Dermis microvascular lymphatic vessel endothelial cell (primary cell): ENCODE measurements around the gene FGD3. TPM values are rescaled to one million over a fixed set of nuclear protein-coding genes. Genes with fewer than 3 reads are reported as not detected.
A peak's percentile ranks its signal among the peaks of the same experiment; 100 is the strongest.

Experiments
- DNase-seq, 2 donors: peaks; one replicate each; pipeline versions ENCODE4 v3.0.0 to v3.0.0-alpha.2; 2010; ENCODE audit warnings: low read depth in 2 of 2
- total RNA-seq: library from RNA; depleted of rRNA; stranded (reverse); fragments of >200 nt; gene quantifications from 2 replicates; pipeline ENCODE4 v1.2.1, GENCODE V29; 2014

FGD3 gene
- total RNA-seq, 1 donor from 2014 or later: not detected

GRCh38 chr9:93050231-93050630, 102.9 kb downstream of the FGD3 start:
- no peak for DNase-seq

- DNase-seq: no peak
Measured at GRCh38 chr9:93051680-93052089, 104.4 kb downstream of the FGD3 start.

- DNase-seq: no peak
Measured at GRCh38 chr9:93052791-93053540, 105.6 kb downstream of the FGD3 start.

GRCh38 chr9:93053781-93054331, 106.5 kb downstream of the FGD3 start:
- no peak for DNase-seq

- no peak for DNase-seq
Measured at GRCh38 chr9:93054758-93055704, 107.7 kb downstream of the FGD3 start.

- no peak for DNase-seq
Measured at GRCh38 chr9:93057042-93057702, 109.8 kb downstream of the FGD3 start.

- no peak for DNase-seq
Measured at GRCh38 chr9:93057703-93058354, 110.5 kb downstream of the FGD3 start.

- DNase-seq: peak in 1 of 2 donors; percentile 32
Measured at GRCh38 chr9:93058355-93059010, 111.2 kb downstream of the FGD3 start, which contains the start of gene SUSD3. Gene SUSD3, plus strand, starts transcription at chr9:93058701. Its CDS starts 42 bp downstream, at chr9:93058743.

GRCh38 chr9:93059011-93059714, 111.8 kb downstream of the FGD3 start:
- no peak for DNase-seq

- DNase-seq: no peak
Measured at GRCh38 chr9:93059715-93060578, 112.6 kb downstream of the FGD3 start.

- no peak for DNase-seq
Measured at GRCh38 chr9:93060746-93061259, 113.5 kb downstream of the FGD3 start.

GRCh38 chr9:93061260-93061751, 114.0 kb downstream of the FGD3 start:
- DNase-seq: no peak

GRCh38 chr9:93061791-93062763, 114.8 kb downstream of the FGD3 start:
- DNase-seq: no peak

GRCh38 chr9:93064392-93065134, 117.2 kb downstream of the FGD3 start:
- no peak for DNase-seq

GRCh38 chr9:93065135-93065720, 117.9 kb downstream of the FGD3 start:
- DNase-seq: no peak

GRCh38 chr9:93066978-93067603, 119.8 kb downstream of the FGD3 start:
- DNase-seq: no peak
